Fibroblast of skin of left biceps (primary cell): ENCODE results near the gene SLC45A1.

Source experiments
- DNase-seq, 2 experiments: peaks; one replicate each; pipeline ENCODE4 v3.0.0-alpha.2; 2013; ENCODE audit warnings: low read depth in 2 of 2

SLC45A1 gene

DNA sequence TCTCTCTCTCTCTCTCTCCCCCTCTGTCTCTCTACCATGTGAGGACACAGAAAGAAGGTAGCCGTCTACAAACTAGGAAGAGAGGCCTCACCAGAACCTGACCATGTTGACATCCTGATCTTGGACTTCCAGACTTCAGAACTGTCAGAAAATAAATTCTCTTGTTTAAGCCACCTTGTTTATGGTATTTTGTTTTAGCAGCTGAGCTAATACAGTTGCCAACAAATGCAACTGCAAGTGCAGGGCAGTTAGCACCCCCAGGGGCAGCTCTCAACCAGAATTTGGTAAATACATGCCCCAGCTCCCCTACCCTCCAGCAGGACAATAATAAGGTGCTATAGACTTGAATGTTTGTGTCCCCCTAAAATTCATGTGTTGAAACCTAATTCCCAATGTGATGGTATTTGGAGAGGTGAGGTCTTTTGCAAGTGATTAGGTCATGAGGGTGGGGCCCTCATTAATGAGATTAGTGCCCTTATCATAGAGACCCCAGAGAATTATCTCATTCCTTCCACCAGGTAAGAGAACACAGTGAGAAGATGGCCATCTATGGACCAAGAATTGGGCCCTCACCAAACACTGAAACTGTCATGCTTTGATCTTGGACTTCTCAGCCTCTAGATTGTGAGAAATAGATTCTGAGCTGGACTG is 6.7 kb upstream of the SLC45A1 start:
- no peak for DNase-seq

DNA sequence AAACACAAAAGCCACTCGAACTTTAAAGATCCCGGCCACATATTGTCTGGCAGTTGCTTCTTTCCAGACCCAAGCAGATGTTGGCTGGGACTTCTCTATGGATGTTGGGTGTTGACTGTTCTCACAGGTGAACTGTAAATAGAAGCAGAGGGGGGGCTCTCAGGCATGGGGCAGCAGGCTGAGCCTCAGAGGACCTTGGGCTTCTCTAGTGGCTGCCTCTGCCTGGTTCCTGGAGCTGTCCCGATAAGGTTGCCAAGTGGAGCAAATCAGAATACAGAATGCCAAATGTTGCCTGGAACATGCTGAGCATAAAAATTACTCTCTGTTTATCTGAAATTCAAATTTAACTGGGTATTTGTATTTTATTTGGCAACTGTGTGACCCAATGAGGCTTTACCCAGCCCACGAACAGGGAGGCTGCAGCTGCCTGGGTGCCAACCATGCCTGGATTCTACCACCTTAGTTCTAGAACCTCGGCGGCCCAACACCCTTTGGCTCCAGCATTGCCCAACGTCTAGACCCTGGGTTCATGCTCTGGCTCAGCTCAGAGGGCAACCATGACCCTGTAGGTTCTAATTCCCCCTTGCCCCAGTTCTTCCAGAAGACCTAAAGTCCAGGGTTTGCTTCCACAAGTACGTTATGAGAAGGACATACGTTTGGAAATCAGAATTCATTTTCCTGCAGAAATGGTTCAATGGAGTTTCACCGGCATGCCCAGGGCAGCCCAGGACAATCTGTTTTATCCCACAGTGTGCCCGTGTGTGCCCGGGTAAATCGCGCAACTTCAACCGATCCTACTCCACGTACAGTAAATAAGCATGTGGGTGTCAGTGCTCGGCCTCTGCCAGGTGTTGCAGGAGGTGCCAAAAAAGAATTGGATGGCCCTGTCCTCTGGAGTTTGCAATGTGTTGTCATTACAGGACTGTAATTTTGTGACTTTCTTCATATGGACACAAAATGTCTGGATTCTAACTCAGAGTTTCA is 5.4 kb upstream of the SLC45A1 start:
- no peak for DNase-seq

DNA sequence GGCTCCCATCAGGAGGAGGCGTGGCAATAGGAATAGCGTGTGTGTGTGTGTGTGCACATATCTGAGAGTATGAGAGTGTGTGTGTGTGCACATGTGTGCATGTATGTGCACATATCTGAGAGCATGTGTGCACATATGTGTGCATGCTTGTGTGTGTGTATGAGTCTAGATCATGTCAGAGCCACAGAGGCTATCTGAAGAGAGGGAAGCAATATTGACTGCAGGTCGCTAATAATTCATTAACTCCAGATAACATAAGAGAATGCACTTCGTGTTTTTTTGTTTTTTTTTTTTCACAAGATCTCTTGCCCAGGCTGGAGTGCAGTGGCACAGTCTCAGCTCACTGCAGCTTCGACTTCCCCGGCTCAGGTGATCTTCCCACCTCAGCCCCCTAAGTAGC is 4.7 kb upstream of the SLC45A1 start:
- no peak for DNase-seq

GRCh38 chr1:8314346-8315280 is 3.3 kb upstream of the SLC45A1 start:
- peak; percentile 38 to 50 for DNase-seq

- no peak for DNase-seq
Observed at GRCh38 chr1:8315573-8316475, 2.1 kb upstream of the SLC45A1 start.

DNA sequence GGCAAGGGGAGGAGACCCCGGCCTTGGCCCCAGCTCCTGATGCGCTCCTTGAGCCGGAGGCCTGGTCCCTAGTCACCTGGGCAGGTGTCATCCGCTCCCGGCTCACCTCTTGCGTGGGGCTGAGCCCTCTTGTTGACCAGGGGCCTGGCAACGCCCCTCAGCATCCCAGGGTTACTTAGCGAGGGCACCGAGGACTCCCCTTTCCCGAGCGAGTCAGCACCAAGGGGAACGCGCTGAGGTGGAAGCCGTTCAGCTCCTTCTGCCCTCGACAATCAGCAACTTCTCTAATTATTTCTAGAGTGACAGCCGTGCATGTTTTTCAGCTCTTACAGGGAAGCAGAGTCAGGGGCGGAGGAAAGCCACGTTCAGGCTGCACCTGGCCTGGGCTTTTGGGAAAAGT is 522 bp downstream of the SLC45A1 start:
- no peak for DNase-seq

- no peak for DNase-seq
Observed at GRCh38 chr1:8321612-8322011, 3.7 kb downstream of the SLC45A1 start.

GRCh38 chr1:8323706-8324105 is 5.8 kb downstream of the SLC45A1 start:
- DNase-seq: no peak

DNA sequence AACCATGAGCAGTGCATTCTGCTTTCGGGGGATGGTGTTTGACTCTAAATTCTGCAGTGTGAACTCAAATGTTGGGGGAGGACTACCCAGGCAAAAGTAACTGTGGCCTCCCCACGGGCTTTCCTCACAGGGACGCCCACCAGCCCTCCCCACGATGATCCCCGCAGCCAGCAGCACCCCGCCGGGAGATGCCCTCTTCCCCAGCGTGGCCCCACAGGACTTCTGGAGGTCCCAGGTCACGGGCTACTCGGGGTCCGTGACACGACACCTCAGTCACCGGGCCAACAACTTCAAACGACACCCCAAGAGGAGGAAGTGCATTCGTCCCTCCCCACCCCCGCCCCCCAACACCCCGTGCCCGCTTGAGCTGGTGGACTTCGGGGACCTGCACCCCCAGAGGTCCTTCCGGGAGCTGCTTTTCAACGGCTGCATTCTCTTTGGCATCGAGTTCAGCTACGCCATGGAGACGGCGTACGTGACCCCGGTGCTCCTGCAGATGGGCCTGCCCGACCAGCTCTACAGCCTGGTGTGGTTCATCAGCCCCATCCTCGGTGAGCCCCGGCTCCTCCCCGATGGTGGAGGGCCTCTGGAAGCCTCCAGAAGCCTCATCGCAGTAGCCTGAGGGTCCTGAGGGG is 6.4 kb downstream of the SLC45A1 start:
- DNase-seq: no peak

GRCh38 chr1:8325771-8326170 is 7.9 kb downstream of the SLC45A1 start:
- no peak for DNase-seq

DNA sequence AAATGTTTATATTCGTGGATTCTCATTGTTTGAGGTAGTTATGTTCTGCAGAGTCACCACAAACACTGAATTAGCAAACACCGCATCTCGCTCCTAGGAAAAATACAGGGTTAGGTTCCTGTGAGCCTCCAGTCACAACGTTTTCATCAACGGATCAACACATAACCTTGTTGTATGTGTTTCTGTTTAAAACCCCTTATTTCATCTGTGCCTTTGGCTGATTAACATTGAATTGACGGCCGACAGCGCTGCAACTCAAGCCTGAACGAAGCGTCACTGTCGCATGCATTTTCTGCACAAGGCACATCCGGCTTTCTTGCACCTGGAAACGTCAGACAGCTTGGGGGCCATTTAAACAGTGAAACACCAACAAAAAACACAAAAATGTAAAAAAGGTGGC is 8.4 kb downstream of the SLC45A1 start:
- no peak for DNase-seq

- no peak for DNase-seq
Observed at GRCh38 chr1:8328271-8328670, 10.4 kb downstream of the SLC45A1 start.

- DNase-seq: no peak
Observed at GRCh38 chr1:8329439-8329838, 11.5 kb downstream of the SLC45A1 start.

GRCh38 chr1:8329858-8330257 is 11.9 kb downstream of the SLC45A1 start:
- DNase-seq: no peak

GRCh38 chr1:8330271-8331125 is 12.6 kb downstream of the SLC45A1 start:
- no peak for DNase-seq

DNA sequence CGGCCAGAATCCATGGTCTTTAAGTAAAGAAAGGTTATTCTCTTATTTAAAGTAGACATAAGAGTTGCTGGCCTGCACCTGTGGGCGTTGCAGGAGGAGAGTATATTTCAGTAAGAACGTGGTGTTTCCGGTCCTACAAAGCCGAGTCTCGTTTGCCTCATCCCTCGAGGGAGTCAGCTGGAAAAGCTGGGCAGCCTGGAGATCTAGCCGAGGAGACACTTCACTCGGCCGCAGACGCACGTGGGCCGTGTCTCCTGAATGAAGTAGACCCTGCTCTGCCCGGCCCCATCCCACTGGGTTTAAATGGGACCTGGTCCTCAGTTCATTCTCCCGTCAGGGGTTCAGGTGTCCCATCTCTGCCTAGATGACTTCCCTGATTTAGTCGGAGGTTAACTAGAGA is 14.9 kb downstream of the SLC45A1 start:
- no peak for DNase-seq

GRCh38 chr1:8333246-8333987 is 15.5 kb downstream of the SLC45A1 start:
- no peak for DNase-seq

DNA sequence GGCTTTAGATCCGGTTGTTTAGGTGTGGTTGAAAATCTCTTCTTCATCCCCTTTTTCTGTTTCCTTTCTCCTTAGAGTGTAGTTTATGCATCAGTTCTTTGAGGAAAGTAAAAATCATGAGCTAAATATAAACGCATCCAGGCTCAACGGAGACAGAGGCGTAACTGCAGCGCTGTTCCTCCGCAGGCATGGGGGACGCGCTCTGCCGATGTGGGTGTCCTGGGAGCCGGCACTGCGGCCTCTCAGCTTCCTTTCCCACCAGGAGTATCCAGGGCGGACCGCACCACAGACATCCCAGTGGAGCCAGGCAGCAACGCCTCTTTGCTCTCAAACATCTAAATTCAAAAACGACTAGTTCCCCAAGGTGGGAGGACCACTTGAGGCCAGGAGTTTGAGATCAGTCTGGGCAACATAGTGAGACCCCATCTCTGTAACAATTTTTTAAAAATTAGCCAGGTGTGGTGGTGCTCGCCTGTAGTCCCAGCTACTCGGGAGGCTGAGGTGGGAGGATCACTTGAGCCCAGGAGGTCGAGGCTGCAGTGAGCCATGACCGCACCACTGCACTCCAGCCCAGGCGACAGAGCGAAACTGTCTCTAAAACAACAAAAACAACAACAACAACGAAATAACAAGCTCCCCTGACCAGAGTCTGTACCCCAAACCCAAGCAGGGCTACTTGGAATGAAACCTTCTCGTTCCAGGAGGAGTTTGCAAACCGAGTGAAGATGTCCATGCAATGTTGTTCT is 16.4 kb downstream of the SLC45A1 start:
- no peak for DNase-seq
